HEK293T (cell line): ENCODE measurements around the gene RCOR2.

Experiments
- CTCF ChIA-PET: fragments of 350-600 bp; formaldehyde crosslinking; extraction: SDS; loops from one replicate; lab custom pipeline; 2021; ENCODE audit warnings: antibody characterized with exemption, inconsistent platforms; lab: Yijun Ruan, JAX
- POLR2A ChIA-PET: fragments of 350-600 bp; formaldehyde crosslinking; extraction: SDS; loops from one replicate; lab custom pipeline; 2020; ENCODE audit warnings: antibody characterized with exemption, inconsistent platforms; lab: Yijun Ruan, JAX
- DNase-seq: peaks from one replicate; pipeline ENCODE4 v3.0.0; 2012; ENCODE audit warnings: mixed read lengths; ENCODE audit errors: extremely low spot score
- ARNT ChIP-seq: fragments of 450-650 bp; IDR thresholded peaks from 2 replicates; pipeline ENCODE4 v1.6.1; 2017; ENCODE audit warnings: mild to moderate bottlenecking
- BHLHE40 ChIP-seq: fragments of 450-650 bp; IDR thresholded peaks from 2 replicates; pipeline ENCODE4 v1.6.1; 2016; ENCODE audit warnings: mild to moderate bottlenecking, moderate library complexity, borderline replicate concordance
- CTBP1 ChIP-seq: fragments of 450-650 bp; IDR thresholded peaks from 2 replicates; pipeline ENCODE4 v1.6.1; 2016; ENCODE audit warnings: borderline replicate concordance
- ELF4 ChIP-seq: fragments of 450-650 bp; IDR thresholded peaks from 2 replicates; pipeline ENCODE4 v1.6.1; 2017; ENCODE audit warnings: antibody characterized with exemption
- FOXA1 ChIP-seq: fragments of 450-650 bp; IDR thresholded peaks from 2 replicates; pipeline ENCODE4 v1.6.1; 2016; ENCODE audit warnings: mild to moderate bottlenecking
- FOXK2 ChIP-seq: fragments of 450-650 bp; IDR thresholded peaks from 2 replicates; pipeline ENCODE4 v1.6.1; 2016; ENCODE audit warnings: mild to moderate bottlenecking
- FOXM1 ChIP-seq: fragments of 450-650 bp; IDR thresholded peaks from 2 replicates; pipeline ENCODE4 v1.6.1; 2017; ENCODE audit warnings: mild to moderate bottlenecking, borderline replicate concordance
- HDGF ChIP-seq: fragments of 450-650 bp; IDR thresholded peaks from 2 replicates; pipeline ENCODE4 v1.6.1; 2017; ENCODE audit warnings: antibody characterized with exemption, borderline replicate concordance
- L3MBTL2 ChIP-seq: fragments of 450-650 bp; conservative IDR thresholded peaks from 2 replicates; pipeline ENCODE4 v1.6.1; 2016; ENCODE audit warnings: mild to moderate bottlenecking
- LEF1 ChIP-seq: fragments of 450-650 bp; IDR thresholded peaks from 2 replicates; pipeline ENCODE4 v1.6.1; 2017; ENCODE audit warnings: mild to moderate bottlenecking, borderline replicate concordance
- NFRKB ChIP-seq: fragments of 450-650 bp; IDR thresholded peaks from 2 replicates; pipeline ENCODE4 v1.6.1; 2016; ENCODE audit warnings: mild to moderate bottlenecking, moderate library complexity
- PKNOX1 ChIP-seq: fragments of 450-650 bp; IDR thresholded peaks from 2 replicates; pipeline ENCODE4 v1.6.1; 2016
- SP1 ChIP-seq: fragments of 450-650 bp; IDR thresholded peaks from 2 replicates; pipeline ENCODE4 v1.6.1; 2017
- SUZ12 ChIP-seq: fragments of 450-650 bp; IDR thresholded peaks from 2 replicates; pipeline ENCODE4 v1.6.1; 2016; ENCODE audit warnings: mild to moderate bottlenecking
- TARDBP ChIP-seq: fragments of 450-650 bp; IDR thresholded peaks from 2 replicates; pipeline ENCODE4 v1.6.1; 2016
- ZNF384 ChIP-seq: fragments of 450-650 bp; IDR thresholded peaks from 2 replicates; pipeline ENCODE4 v1.6.1; 2016

The RCOR2 gene

GRCh38 chr11:63907063-63907462, 9.9 kb downstream of the RCOR2 start:
- POLR2A ChIA-PET: no interaction called here
- TF ChIP-seq FOXK2: no peak
- no peak for TF ChIP-seq ZNF384
- no peak for TF ChIP-seq BHLHE40
- no peak for TF ChIP-seq CTBP1
- no peak for TF ChIP-seq SUZ12
- TF ChIP-seq ELF4: no peak
- no peak for TF ChIP-seq NFRKB
- no peak for TF ChIP-seq LEF1
- no peak for TF ChIP-seq L3MBTL2
- TF ChIP-seq SP1: no peak
- no peak for TF ChIP-seq FOXM1
- TF ChIP-seq TARDBP: no peak
- TF ChIP-seq ARNT: no peak
- TF ChIP-seq PKNOX1: no peak
- no peak for TF ChIP-seq HDGF
- no peak for TF ChIP-seq FOXA1
- CTCF ChIA-PET: interaction anchor here (1.2 kb wide), 2 partner anchors 68 to 70 kb away, joined by 3 read pairs; partner anchors contain the start of gene MARK2
- DNase-seq: no peak

- no peak for DNase-seq
- no peak for TF ChIP-seq ARNT
- TF ChIP-seq FOXA1: no peak
- no peak for TF ChIP-seq HDGF
- TF ChIP-seq SUZ12: no peak
- TF ChIP-seq NFRKB: no peak
- no peak for TF ChIP-seq BHLHE40
- no peak for TF ChIP-seq ZNF384
- no peak for TF ChIP-seq L3MBTL2
- no peak for TF ChIP-seq FOXK2
- TF ChIP-seq SP1: no peak
- no peak for TF ChIP-seq TARDBP
- TF ChIP-seq LEF1: no peak
- POLR2A ChIA-PET: no interaction called here
- CTCF ChIA-PET: interaction anchor here (1.2 kb wide), 2 partner anchors 68 to 69 kb away, joined by 3 read pairs; partner anchors contain the start of gene MARK2
These were observed 10.4 kb downstream of the RCOR2 start for GRCh38 chr11:63906585-63906984.

- CTCF ChIA-PET: interaction anchor here (0.6 to 1.2 kb wide), 3 partner anchors 26 to 69 kb away, joined by 3 to 4 read pairs (median 3); partner anchors contain the start of gene MARK2
- DNase-seq: no peak
- TF ChIP-seq HDGF (no peak), FOXM1 (no peak), ELF4 (no peak), FOXK2 (no peak), FOXA1 (no peak), SP1 (no peak), NFRKB (no peak), TARDBP (no peak), ARNT (no peak), BHLHE40 (no peak)
- POLR2A ChIA-PET: no interaction called here
These were observed 10.9 kb downstream of the RCOR2 start for GRCh38 chr11:63906087-63906486.

- ChIA-PET CTCF (no interaction called here), POLR2A (no interaction called here)
- TF ChIP-seq NFRKB (no peak), ZNF384 (no peak), BHLHE40 (no peak), HDGF (no peak), ARNT (no peak), ELF4 (no peak), FOXA1 (no peak), SUZ12 (no peak), FOXM1 (no peak), PKNOX1 (no peak), SP1 (no peak), FOXK2 (no peak), CTBP1 (no peak), LEF1 (no peak), TARDBP (no peak), L3MBTL2 (no peak)
- DNase-seq: no peak
These were observed 11.8 kb downstream of the RCOR2 start for GRCh38 chr11:63905179-63905578.

- ChIA-PET CTCF (no interaction called here), POLR2A (no interaction called here)
- no peak for TF ChIP-seq TARDBP
- no peak for TF ChIP-seq PKNOX1
- TF ChIP-seq FOXM1: no peak
- TF ChIP-seq LEF1: no peak
- no peak for TF ChIP-seq ZNF384
- TF ChIP-seq HDGF: no peak
- TF ChIP-seq CTBP1: no peak
- DNase-seq: no peak
These were observed 12.2 kb downstream of the RCOR2 start for GRCh38 chr11:63904743-63905142.

- TF ChIP-seq TARDBP (no peak), BHLHE40 (no peak), ELF4 (no peak), NFRKB (no peak), ZNF384 (no peak), LEF1 (no peak), SUZ12 (no peak), FOXA1 (no peak), FOXM1 (no peak), FOXK2 (no peak), L3MBTL2 (no peak), CTBP1 (no peak), PKNOX1 (no peak), SP1 (no peak), HDGF (no peak), ARNT (no peak)
- ChIA-PET CTCF (no interaction called here), POLR2A (no interaction called here)
- no peak for DNase-seq
These were observed 13.1 kb downstream of the RCOR2 start for GRCh38 chr11:63903884-63904283.
